ENCODE measurements around the gene METTL17. TPM values are rescaled to one million over a fixed set of nuclear protein-coding genes. Genes with fewer than 3 reads are reported as not detected.

Gene METTL17
- total and polyA plus RNA-seq, 9 of the 15 experiments (the other 6 are each of a cell fraction or from before 2014, with no cell fraction given): 65.6 to 150 (median 90.0) TPM

DNA sequence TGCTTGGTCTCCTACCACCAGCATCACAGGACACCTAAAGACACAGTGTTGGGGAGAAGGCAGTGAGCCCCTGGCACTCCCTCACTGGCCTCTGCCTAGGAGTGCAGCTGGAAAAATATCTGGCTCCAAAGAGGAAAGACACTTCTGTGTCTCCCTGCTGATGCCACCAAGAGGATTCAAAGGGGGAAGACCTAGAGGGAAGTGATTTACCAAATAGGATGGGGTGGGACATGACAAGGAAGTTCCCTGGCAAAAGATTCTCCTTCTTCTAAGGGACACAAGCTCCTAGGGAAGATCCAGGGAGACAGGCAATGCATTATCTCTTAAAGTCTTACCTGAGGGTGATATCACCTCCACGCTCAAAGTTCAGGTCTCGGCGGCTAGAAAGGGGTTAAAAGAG is 29.0 kb downstream of the METTL17 start:
- H3K36me3 ChIP-seq (ENCODE audit: control insufficient read depth, insufficient read depth, low read length): peaks cover 37% of the 10 kb centered on the region; the same call in 1 of the 3 replicates
- FAIRE-seq (no peak), ATAC-seq (no peak), DNase-seq (ENCODE audit: extremely low read depth in 1 of 4, low spot score in 3 of 4) (no peak)
- H3K9me3 ChIP-seq (replicated peaks; ENCODE audit: control insufficient read depth, insufficient read depth, low read depth, low read length): no peaks in the 10 kb centered on the region
- 90% methylated on average over 3 of the region's 3 CpGs for WGBS (ENCODE audit: insufficient coverage, low coverage, missing lambda C conversion rate)
- no peak overlapping the region for H2AFZ ChIP-seq (ENCODE audit: low read depth, low read length)
- H3K4me3 ChIP-seq: no peak overlapping the region
- in situ Hi-C loops (cut with MboI): no loop called here
- no peaks in the 10 kb centered on the region for H4K20me1 ChIP-seq (replicated peaks; ENCODE audit: control insufficient read depth, insufficient read depth, low read length)
- intact Hi-C loops (cut with micrococcal nuclease): no loop called here
- H3K9ac ChIP-seq (ENCODE audit: insufficient read depth in 1 of 2, low read depth in 2 of 2, low read length in 2 of 2): no peak overlapping the region
- peaks cover 10% of the 10 kb centered on the region; the same call in 2 of the 3 replicates for H3K79me2 ChIP-seq (ENCODE audit: control insufficient read depth, insufficient read depth, low read length)
- no TSS peak for BruUV-seq (replicated peaks)
- POLR2A ChIA-PET: interaction anchor here (1.2 kb wide), 3 partner anchors 13 to 21 kb away, joined by 3 to 4 read pairs (median 3); no protein-coding TSS in a partner anchor
- H3K27ac ChIP-seq (ENCODE audit: extremely low read depth, low read depth, low read length): no peak overlapping the region
- TF ChIP-seq ZNF253 (CRISPR knock-in tag; conservative IDR thresholded peaks at IDR 0.05): no peak
- no peaks in the 10 kb centered on the region for H3K27me3 ChIP-seq (ENCODE audit: control insufficient read depth in 2 of 2, insufficient read depth in 2 of 2, low read length in 2 of 2)
- H3K4me1 ChIP-seq (replicated peaks in 1 of 2; ENCODE audit: control insufficient read depth in 2 of 2, insufficient read depth in 2 of 2, low read length in 2 of 2): peaks cover 5 to 22% of the 10 kb centered on the region in 2 experiments; a peak in 3 of 5 replicates
- H3K4me2 ChIP-seq (ENCODE audit: insufficient read depth, low read length): no peak overlapping the region
- CTCF ChIA-PET (ENCODE audit: low intra/inter-chr PET ratio): interaction anchor here (0.7 to 1.1 kb wide), 2 partner anchors 21 to 48 kb away, joined by 3 read pairs; no protein-coding TSS in a partner anchor
- H3K9me1 ChIP-seq (ENCODE audit: control insufficient read depth, insufficient read depth, low read length): no peaks in the 10 kb centered on the region

DNA sequence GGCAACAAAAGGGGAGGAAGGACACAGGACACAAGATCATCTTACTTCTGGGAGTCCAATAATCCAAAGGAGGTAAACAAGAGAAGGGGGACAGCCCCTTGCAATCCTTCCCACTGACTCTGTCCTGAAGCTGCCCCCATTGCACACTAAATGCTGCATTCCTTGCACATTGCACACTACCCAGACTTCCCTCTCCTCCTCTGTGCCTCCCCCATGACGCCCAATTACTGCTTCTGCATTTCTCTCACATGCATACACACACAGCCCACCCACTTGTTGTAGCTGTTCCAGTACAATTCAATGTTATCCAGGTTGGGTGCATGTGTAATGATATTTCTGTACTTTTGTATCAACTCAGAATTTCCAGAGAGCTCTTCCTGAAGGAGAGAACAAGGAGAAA is 29.6 kb downstream of the METTL17 start:
- Histone ChIP-seq H3K4me3 (no peak overlapping the region), H3K79me2 (ENCODE audit: control insufficient read depth, insufficient read depth, low read length) (peaks cover 16% of the 10 kb centered on the region), H3K9ac (ENCODE audit: insufficient read depth in 1 of 2, low read depth in 2 of 2, low read length in 2 of 2) (no peak overlapping the region), H4K20me1 (replicated peaks; ENCODE audit: control insufficient read depth, insufficient read depth, low read length) (no peaks in the 10 kb centered on the region), H3K36me3 (ENCODE audit: control insufficient read depth, insufficient read depth, low read length) (peaks cover 37% of the 10 kb centered on the region; the same call in 1 of the 3 replicates), H3K4me2 (ENCODE audit: insufficient read depth, low read length) (no peak overlapping the region), H3K9me1 (ENCODE audit: control insufficient read depth, insufficient read depth, low read length) (no peaks in the 10 kb centered on the region), H2AFZ (ENCODE audit: low read depth, low read length) (no peak overlapping the region), H3K27ac (ENCODE audit: extremely low read depth, low read depth, low read length) (no peak overlapping the region), H3K9me3 (replicated peaks; ENCODE audit: control insufficient read depth, insufficient read depth, low read depth, low read length) (no peaks in the 10 kb centered on the region), H3K27me3 (ENCODE audit: control insufficient read depth in 2 of 2, insufficient read depth in 2 of 2, low read length in 2 of 2) (no peaks in the 10 kb centered on the region), H3K4me1 (replicated peaks in 1 of 2; ENCODE audit: control insufficient read depth in 2 of 2, insufficient read depth in 2 of 2, low read length in 2 of 2) (peaks cover 10 to 22% of the 10 kb centered on the region in 2 experiments; a peak in 4 of 5 replicates)
- FAIRE-seq: no peak
- no peak for ATAC-seq
- 18% methylated on average over 1 of the region's 1 CpG for WGBS (ENCODE audit: insufficient coverage, low coverage, missing lambda C conversion rate)
- no TSS peak for BruUV-seq (replicated peaks)
- no peak for TF ChIP-seq SMARCC2 (IDR thresholded peaks at IDR 0.05; ENCODE audit: low read depth)
- TF ChIP-seq TBP (optimal IDR thresholded peaks at IDR 0.05; ENCODE audit: low read depth, low read length): no peak
- TF ChIP-seq, protein P1, sequence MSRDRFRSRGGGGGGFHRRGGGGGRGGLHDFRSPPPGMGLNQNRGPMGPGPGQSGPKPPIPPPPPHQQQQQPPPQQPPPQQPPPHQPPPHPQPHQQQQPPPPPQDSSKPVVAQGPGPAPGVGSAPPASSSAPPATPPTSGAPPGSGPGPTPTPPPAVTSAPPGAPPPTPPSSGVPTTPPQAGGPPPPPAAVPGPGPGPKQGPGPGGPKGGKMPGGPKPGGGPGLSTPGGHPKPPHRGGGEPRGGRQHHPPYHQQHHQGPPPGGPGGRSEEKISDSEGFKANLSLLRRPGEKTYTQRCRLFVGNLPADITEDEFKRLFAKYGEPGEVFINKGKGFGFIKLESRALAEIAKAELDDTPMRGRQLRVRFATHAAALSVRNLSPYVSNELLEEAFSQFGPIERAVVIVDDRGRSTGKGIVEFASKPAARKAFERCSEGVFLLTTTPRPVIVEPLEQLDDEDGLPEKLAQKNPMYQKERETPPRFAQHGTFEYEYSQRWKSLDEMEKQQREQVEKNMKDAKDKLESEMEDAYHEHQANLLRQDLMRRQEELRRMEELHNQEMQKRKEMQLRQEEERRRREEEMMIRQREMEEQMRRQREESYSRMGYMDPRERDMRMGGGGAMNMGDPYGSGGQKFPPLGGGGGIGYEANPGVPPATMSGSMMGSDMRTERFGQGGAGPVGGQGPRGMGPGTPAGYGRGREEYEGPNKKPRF (IDR thresholded peaks at IDR 0.05; ENCODE audit: low read depth, low read length): no peak
- in situ Hi-C loops (cut with MboI): no loop called here
- POLR2A ChIA-PET: interaction anchor here (1.2 kb wide), 2 partner anchors 12 to 21 kb away, joined by 3 read pairs; no protein-coding TSS in a partner anchor
- DNase-seq (ENCODE audit: extremely low read depth in 1 of 4, low spot score in 3 of 4): no peak
- intact Hi-C loops (cut with micrococcal nuclease): no loop called here
- CTCF ChIA-PET (ENCODE audit: low intra/inter-chr PET ratio): interaction anchor here (0.7 to 1.1 kb wide), 2 partner anchors 21 to 47 kb away, joined by 3 read pairs; no protein-coding TSS in a partner anchor

All from K562 (cell line).